H1 (cell line): ENCODE results near the gene AMH. TPM values are rescaled to one million over a fixed set of nuclear protein-coding genes. Genes with fewer than 3 reads are reported as not detected.

Experiments used
- CTCF ChIA-PET: fragments of 300-600 bp; sonication (Branson Sonifier 250); formaldehyde crosslinking; loops from one replicate; lab custom pipeline; 2021; ENCODE audit not compliant: partially characterized antibody; lab: Charles Lee
- POLR2A ChIA-PET: fragments of 300-600 bp; sonication (Branson Sonifier 250); formaldehyde crosslinking; loops from one replicate; lab custom pipeline; 2021; ENCODE audit warnings: inconsistent platforms; ENCODE audit not compliant: partially characterized antibody; lab: Charles Lee
- DNase-seq, 2 experiments: peaks; one replicate each; pipeline versions ENCODE4 v3.0.0 to v3.0.0-alpha.2; 2010 to 2022; ENCODE audit warnings: low spot score in 2 of 2, low read depth in 1 of 2, mixed read lengths in 1 of 2
- FAIRE-seq: peaks from 2 replicates; lab custom pipeline; 2011; peaks lifted over from hg19 to GRCh38; lab: Jason Lieb, UNC
- H2AFZ ChIP-seq: 2 replicates; pipeline ENCODE4 v1.8.1; 2012; ENCODE audit warnings: low read length, inconsistent platforms
- H2AK5ac ChIP-seq: 2 replicates; pipeline ENCODE4 v1.6.1; 2013; ENCODE audit warnings: low read depth, low read length
- H2BK120ac ChIP-seq: replicated peaks from 2 replicates; pipeline ENCODE3; 2013; ENCODE audit warnings: low read depth, low read length, inconsistent platforms
- H2BK12ac ChIP-seq: 2 replicates; pipeline ENCODE4 v1.6.1; 2013; ENCODE audit warnings: low read depth, low read length
- H2BK15ac ChIP-seq: 2 replicates; pipeline ENCODE4 v1.6.1; 2013; ENCODE audit warnings: low read length
- H2BK20ac ChIP-seq: 2 replicates; pipeline ENCODE4 v1.6.1; 2013; ENCODE audit warnings: low read length
- H2BK5ac ChIP-seq: 2 replicates; pipeline ENCODE4 v1.6.1; 2013; ENCODE audit warnings: low read depth, low read length
- H3K14ac ChIP-seq: 2 replicates; pipeline ENCODE4 v1.6.1; 2013; ENCODE audit warnings: inconsistent platforms; ENCODE audit not compliant: insufficient read length
- H3K18ac ChIP-seq: 2 replicates; pipeline ENCODE4 v1.6.1; 2013; ENCODE audit warnings: low read length; ENCODE audit errors: extremely low read depth
- H3K23ac ChIP-seq: 2 replicates; pipeline ENCODE4 v1.6.1; 2013; ENCODE audit warnings: inconsistent platforms; ENCODE audit not compliant: insufficient read length
- H3K23me2 ChIP-seq: 2 replicates; pipeline ENCODE4 v1.6.1; 2013; ENCODE audit warnings: low read depth, low read length
- H3K27ac ChIP-seq: 2 replicates; pipeline ENCODE4 v1.6.1; 2011; ENCODE audit warnings: low read depth, low read length, inconsistent platforms
- H3K27me3 ChIP-seq, 4 experiments: replicated peaks in 1 of 4; 1 replicate in 1 of 4; 2 replicates in 3 of 4; pipeline versions ENCODE4 v1.6.1 to v1.8.1; 2011 to 2013; ENCODE audit warnings: low read length in 3 of 4, mild to moderate bottlenecking in 3 of 4, inconsistent platforms in 2 of 4, mixed read lengths in 2 of 4, moderate library complexity in 1 of 4; ENCODE audit not compliant: control insufficient read depth in 3 of 4, insufficient read depth in 3 of 4; ENCODE audit errors: extremely low read depth in 1 of 4
- H3K36me3 ChIP-seq, 4 experiments: 2 replicates each; pipeline versions ENCODE4 v1.6.1 to v1.8.1; 2011 to 2013; ENCODE audit warnings: mild to moderate bottlenecking in 4 of 4, low read length in 3 of 4, moderate library complexity in 2 of 4, control low read depth in 1 of 4, inconsistent platforms in 1 of 4; ENCODE audit not compliant: insufficient read depth in 4 of 4, control insufficient read depth in 2 of 4
- H3K4ac ChIP-seq: replicated peaks from 2 replicates; pipeline ENCODE3; 2013; ENCODE audit warnings: low read length, low read depth, mixed read lengths, inconsistent platforms; ENCODE audit not compliant: insufficient read length
- H3K4me1 ChIP-seq, 4 experiments: replicated peaks in 1 of 4; 1 replicate in 1 of 4; 2 replicates in 3 of 4; pipeline versions ENCODE4 v1.6.1 to v1.8.1; 2011 to 2013; ENCODE audit warnings: low read length in 3 of 4, inconsistent platforms in 2 of 4, mixed read lengths in 1 of 4; ENCODE audit not compliant: insufficient read depth in 4 of 4, control insufficient read depth in 3 of 4
- H3K4me2 ChIP-seq, 2 experiments: 2 replicates each; pipeline versions ENCODE4 v1.6.1 to v1.8.1; 2011 to 2013; ENCODE audit warnings: low read depth in 2 of 2, low read length in 2 of 2, control low read depth in 1 of 2, inconsistent platforms in 1 of 2, mild to moderate bottlenecking in 1 of 2; ENCODE audit not compliant: insufficient read depth in 1 of 2
- H3K4me3 ChIP-seq, 4 experiments: fragments of 200-600, 300-600 bp in 1 of 4; sonication (generic), shearing (Covaris generic), sonication (Bioruptor Twin) in 1 of 4; 2 replicates each; pipeline versions ENCODE4 v1.5.1 to v1.8.1; 2011 to 2016; ENCODE audit warnings: low read length in 4 of 4, low read depth in 3 of 4, control low read depth in 2 of 4, inconsistent platforms in 2 of 4, mild to moderate bottlenecking in 2 of 4, mixed read lengths in 1 of 4, moderate library complexity in 1 of 4; ENCODE audit not compliant: insufficient read depth in 2 of 4; ENCODE audit errors: extremely low read depth in 1 of 4
- H3K56ac ChIP-seq: replicated peaks from 2 replicates; pipeline ENCODE3; 2013; ENCODE audit warnings: low read depth, mild to moderate bottlenecking, mixed read lengths, low read length, inconsistent platforms; ENCODE audit not compliant: insufficient read length
- H3K79me1 ChIP-seq: 2 replicates; pipeline ENCODE4 v1.6.1; 2013; ENCODE audit warnings: low read depth, low read length, control low read depth
- H3K79me2 ChIP-seq, 2 experiments: 2 replicates each; pipeline versions ENCODE4 v1.6.1 to v1.8.1; 2012 to 2013; ENCODE audit warnings: low read length in 2 of 2, mild to moderate bottlenecking in 2 of 2, inconsistent platforms in 1 of 2; ENCODE audit not compliant: insufficient read depth in 2 of 2, control insufficient read depth in 1 of 2
- H3K9ac ChIP-seq, 4 experiments: replicated peaks in 1 of 4; 1 replicate in 1 of 4; 2 replicates in 3 of 4; pipeline versions ENCODE4 v1.6.1 to v1.8.1; 2011 to 2013; ENCODE audit warnings: low read depth in 3 of 4, low read length in 3 of 4, control low read depth in 2 of 4, mild to moderate bottlenecking in 2 of 4, moderate library complexity in 2 of 4, inconsistent platforms in 1 of 4; ENCODE audit errors: extremely low read depth in 1 of 4
- H3K9me3 ChIP-seq, 2 experiments: 2 replicates each; pipeline versions ENCODE4 v1.6.1 to v1.8.1; 2012 to 2013; ENCODE audit warnings: mild to moderate bottlenecking in 2 of 2, moderate library complexity in 2 of 2, control low read depth in 1 of 2, inconsistent platforms in 1 of 2, low read depth in 1 of 2, low read length in 1 of 2, mixed read lengths in 1 of 2; ENCODE audit not compliant: insufficient read depth in 2 of 2
- H4K20me1 ChIP-seq, 2 experiments: replicated peaks in 1 of 2; 2 replicates each; pipeline versions ENCODE3 to v1.8.1; 2011 to 2013; ENCODE audit warnings: inconsistent platforms in 2 of 2, low read length in 2 of 2, mild to moderate bottlenecking in 1 of 2; ENCODE audit not compliant: insufficient read depth in 2 of 2, control insufficient read depth in 1 of 2
- H4K5ac ChIP-seq: 2 replicates; pipeline ENCODE4 v1.6.1; 2013; ENCODE audit warnings: low read length, low read depth, mixed read lengths, inconsistent platforms; ENCODE audit not compliant: insufficient read length
- H4K8ac ChIP-seq: 2 replicates; pipeline ENCODE4 v1.8.0; 2013; ENCODE audit warnings: mild to moderate bottlenecking, moderate library complexity, low read length, inconsistent platforms; ENCODE audit not compliant: insufficient read depth; ENCODE audit errors: extremely low read depth
- H4K91ac ChIP-seq: replicated peaks from 2 replicates; pipeline ENCODE3; 2013; ENCODE audit warnings: low read length, mixed read lengths, inconsistent platforms; ENCODE audit not compliant: insufficient read length
- CREB1 ChIP-seq: IDR thresholded peaks from 2 replicates; pipeline ENCODE4 v1.6.1; 2012; ENCODE audit warnings: inconsistent platforms
- NRF1 ChIP-seq: IDR thresholded peaks from 2 replicates; pipeline ENCODE4 v1.6.1; 2011; ENCODE audit warnings: mild to moderate bottlenecking, low read depth, low read length, improper control_type of control experiment
- RAD21 ChIP-seq, 2 experiments: IDR thresholded peaks in 1 of 2; conservative IDR thresholded peaks in 1 of 2; 2 replicates each; pipeline ENCODE4 v1.6.1; 2011; ENCODE audit warnings: low read depth in 2 of 2, low read length in 2 of 2, improper control_type of control experiment in 1 of 2, inconsistent platforms in 1 of 2, mild to moderate bottlenecking in 1 of 2, moderate library complexity in 1 of 2
- TAF1 ChIP-seq: IDR thresholded peaks from 2 replicates; pipeline ENCODE4 v1.6.1; 2011; ENCODE audit warnings: mild to moderate bottlenecking, low read depth, low read length
- YY1 ChIP-seq: IDR thresholded peaks from 2 replicates; pipeline ENCODE4 v1.6.1; 2011; ENCODE audit warnings: low read depth, mild to moderate bottlenecking, low read length
- WGBS, 2 experiments: shearing (Covaris generic) in 1 of 2; methylation state at CpG; one replicate each; pipeline versions ENCODE4 v1.1.6 to v1.1.7; 2013 to 2015; ENCODE audit warnings: low lambda C conversion rate in 2 of 2, mixed read lengths in 2 of 2, inconsistent platforms in 1 of 2, low coverage in 1 of 2, missing lambda C conversion rate in 1 of 2; ENCODE audit not compliant: insufficient replicate concordance in 2 of 2, insufficient coverage in 1 of 2, insufficient read length in 1 of 2; ENCODE audit errors: extremely low coverage in 1 of 2, missing lambda C conversion rate in 1 of 2; 5-methylcytosine and 5-hydroxymethylcytosine counted together
- polyA plus RNA-seq, 7 experiments: library from polyadenylated mRNA; depleted of rRNA in 3 of 7; stranded (reverse) in 5 of 7; unstranded in 2 of 7; fragments of >200 nt in 5 of 7; fragments of 200-250 nt in 2 of 7; gene quantifications; 1 replicate in 5 of 7; 2 replicates in 1 of 7; 4 replicates in 1 of 7; pipeline versions ENCODE4 v1.2.1 to v1.2.3, GENCODE V29; 2011 to 2013; ENCODE audit warnings: missing spikeins in 2 of 7, mixed read lengths in 2 of 7
- total RNA-seq: library from RNA; stranded (reverse); fragmentation: NEBNext Ultra II Directional; extraction: Animal tissue kit (Norgen Biotek cat#: 25700); gene quantifications from 2 replicates; pipeline ENCODE4 v1.2.1, GENCODE V29; 2021
- TF ChIP-seq, protein P1 (sequence below), 3 experiments: IDR thresholded peaks; 1 replicate in 2 of 3; 2 replicates in 1 of 3; pipeline versions ENCODE4 v1.5.1 to v1.6.1; 2011; ENCODE audit warnings: low read length in 3 of 3, mild to moderate bottlenecking in 3 of 3, inconsistent platforms in 2 of 3, low read depth in 1 of 3, moderate library complexity in 1 of 3; ENCODE audit not compliant: insufficient read depth in 1 of 3; ENCODE audit errors: control extremely low read depth in 1 of 3

Gene AMH
- total and polyA plus RNA-seq, 2 of the 8 experiments (the other 6 are each of a cell fraction or from before 2014, with no cell fraction given), result 10.5 to 15.4 TPM

GRCh38 chr19:2261438-2262172, 12.5 kb downstream of the AMH start:
- DNase-seq (peak in 1 of 2 experiments; percentile 78), FAIRE-seq (no peak)
- H3K36me3 ChIP-seq, result no peaks in the 10 kb centered on the region
- no peak overlapping the region for H3K14ac ChIP-seq
- no peak overlapping the region for H3K4me2 ChIP-seq
- ChIA-PET CTCF (interaction anchor here (0.6 to 5.9 kb wide), 28 partner anchors 9 to 364 kb away, joined by 3 to 35 read pairs (median 4); partner anchors contain the start of gene AMH), POLR2A (interaction anchor here (1.0 to 23.4 kb wide), 8 partner anchors 6 to 164 kb away, joined by 3 to 330 read pairs (median 4); partner anchors contain the start of genes AMH, JSRP1 and SF3A2)
- no peak overlapping the region for H2BK12ac ChIP-seq
- H3K4me1 ChIP-seq, result 0 out of 7 replicates have a peak, but pooled peaks cover 0 to 3% (median 0%) of the 10 kb centered on the region in 4 experiments
- H3K18ac ChIP-seq, result no peak overlapping the region
- no peak overlapping the region for H3K23ac ChIP-seq
- no peak overlapping the region for H3K4me3 ChIP-seq
- no peak overlapping the region for H2AK5ac ChIP-seq
- WGBS, 2 experiments, result 67% methylated on average over 7 of the region's 7 CpGs; no CpG with 5 or more reads in 1 of the 2 experiments
- H4K20me1 ChIP-seq, result no peaks in the 10 kb centered on the region
- H3K27ac ChIP-seq, result no peak overlapping the region
- H3K9ac ChIP-seq, result no peak overlapping the region
- H4K8ac ChIP-seq, result no peak overlapping the region
- no peak overlapping the region for H2BK15ac ChIP-seq
- H3K56ac ChIP-seq, result no peak overlapping the region
- no peaks in the 10 kb centered on the region for H3K9me3 ChIP-seq
- H3K79me1 ChIP-seq, result no peaks in the 10 kb centered on the region
- no peak overlapping the region for H4K5ac ChIP-seq
- H3K79me2 ChIP-seq, result no peaks in the 10 kb centered on the region
- no peak overlapping the region for H2BK120ac ChIP-seq
- no peaks in the 10 kb centered on the region; a peak in 1 of 7 replicates for H3K27me3 ChIP-seq
- no peak overlapping the region for H4K91ac ChIP-seq
- peak; percentile 40 to 48 for TF ChIP-seq RAD21 (IDR thresholded peaks at IDR 0.05 in 1 of 2, conservative IDR thresholded peaks at IDR 0.05 in 1 of 2; ENCODE audit: low read depth in 2 of 2, low read length in 2 of 2)
- peak; percentile 51; the same call in 1 of the 2 replicates for TF ChIP-seq CREB1
- TF ChIP-seq, protein P1, sequence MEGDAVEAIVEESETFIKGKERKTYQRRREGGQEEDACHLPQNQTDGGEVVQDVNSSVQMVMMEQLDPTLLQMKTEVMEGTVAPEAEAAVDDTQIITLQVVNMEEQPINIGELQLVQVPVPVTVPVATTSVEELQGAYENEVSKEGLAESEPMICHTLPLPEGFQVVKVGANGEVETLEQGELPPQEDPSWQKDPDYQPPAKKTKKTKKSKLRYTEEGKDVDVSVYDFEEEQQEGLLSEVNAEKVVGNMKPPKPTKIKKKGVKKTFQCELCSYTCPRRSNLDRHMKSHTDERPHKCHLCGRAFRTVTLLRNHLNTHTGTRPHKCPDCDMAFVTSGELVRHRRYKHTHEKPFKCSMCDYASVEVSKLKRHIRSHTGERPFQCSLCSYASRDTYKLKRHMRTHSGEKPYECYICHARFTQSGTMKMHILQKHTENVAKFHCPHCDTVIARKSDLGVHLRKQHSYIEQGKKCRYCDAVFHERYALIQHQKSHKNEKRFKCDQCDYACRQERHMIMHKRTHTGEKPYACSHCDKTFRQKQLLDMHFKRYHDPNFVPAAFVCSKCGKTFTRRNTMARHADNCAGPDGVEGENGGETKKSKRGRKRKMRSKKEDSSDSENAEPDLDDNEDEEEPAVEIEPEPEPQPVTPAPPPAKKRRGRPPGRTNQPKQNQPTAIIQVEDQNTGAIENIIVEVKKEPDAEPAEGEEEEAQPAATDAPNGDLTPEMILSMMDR (IDR thresholded peaks at IDR 0.05; ENCODE audit: control extremely low read depth in 1 of 3, insufficient read depth in 1 of 3, low read depth in 1 of 3, low read length in 3 of 3), result peak; percentile 56 to 73 (median 70)
- TF ChIP-seq NRF1, result no peak
- TF ChIP-seq YY1, result peak; percentile 87
- no peak for TF ChIP-seq TAF1
- TF ChIP-seq, all 59 proteins: peak for 4
- H2BK5ac ChIP-seq, result no peak overlapping the region
- H2BK20ac ChIP-seq, result no peak overlapping the region
- H2AFZ ChIP-seq, result no peak overlapping the region
- no peaks in the 10 kb centered on the region for H3K23me2 ChIP-seq
- peak overlapping the region; percentile 89 for H3K4ac ChIP-seq
